H9 (cell line): Measurements from ENCODE around the gene TMEM61. TPM values are rescaled to one million over a fixed set of nuclear protein-coding genes. Genes with fewer than 3 reads are reported as not detected.

Source experiments
- DNase-seq: peaks from one replicate; pipeline ENCODE4 v3.0.0-alpha.2; 2017
- H2AFZ ChIP-seq: one replicate; pipeline ENCODE4 v1.6.1; 2013; ENCODE audit warnings: mild to moderate bottlenecking, low read length, control low read depth, moderate library complexity
- H2AK5ac ChIP-seq: 2 replicates; pipeline ENCODE4 v1.6.1; 2013; ENCODE audit warnings: low read length, control low read depth, mixed read lengths; ENCODE audit not compliant: insufficient read length
- H2BK120ac ChIP-seq: one replicate; pipeline ENCODE4 v1.6.1; 2013; ENCODE audit warnings: low read depth, mild to moderate bottlenecking, low read length, control low read depth, inconsistent platforms; ENCODE audit not compliant: poor library complexity, severe bottlenecking
- H2BK12ac ChIP-seq: 2 replicates; pipeline ENCODE4 v1.6.1; 2013; ENCODE audit warnings: low read length, control low read depth, mixed read lengths, low read depth; ENCODE audit not compliant: insufficient read length
- H2BK15ac ChIP-seq: 2 replicates; pipeline ENCODE4 v1.6.1; 2013; ENCODE audit warnings: low read depth, low read length, control low read depth
- H2BK20ac ChIP-seq: one replicate; pipeline ENCODE4 v1.6.1; 2013; ENCODE audit warnings: low read depth, mild to moderate bottlenecking, low read length, control low read depth, inconsistent platforms; ENCODE audit not compliant: poor library complexity, severe bottlenecking
- H2BK5ac ChIP-seq: 2 replicates; pipeline ENCODE4 v1.6.1; 2013; ENCODE audit warnings: low read length, control low read depth, mixed read lengths; ENCODE audit not compliant: insufficient read length
- H3K14ac ChIP-seq: 2 replicates; pipeline ENCODE4 v1.6.1; 2013; ENCODE audit warnings: low read length, control low read depth; ENCODE audit not compliant: insufficient read depth
- H3K18ac ChIP-seq: 2 replicates; pipeline ENCODE4 v1.6.1; 2013; ENCODE audit warnings: low read depth, mild to moderate bottlenecking, mixed read lengths, low read length, control low read depth; ENCODE audit not compliant: insufficient read length
- H3K23ac ChIP-seq: 2 replicates; pipeline ENCODE4 v1.6.1; 2013; ENCODE audit warnings: low read length, control low read depth, mixed read lengths, low read depth; ENCODE audit not compliant: insufficient read length
- H3K23me2 ChIP-seq: 2 replicates; pipeline ENCODE4 v1.6.1; 2013; ENCODE audit warnings: low read depth, mild to moderate bottlenecking, mixed read lengths, low read length, control low read depth; ENCODE audit not compliant: insufficient read length, poor library complexity, severe bottlenecking
- H3K27ac ChIP-seq: 2 replicates; pipeline ENCODE4 v1.5.1; 2013; ENCODE audit warnings: low read length, control low read depth, mixed read lengths, low read depth; ENCODE audit not compliant: insufficient read length
- H3K27me3 ChIP-seq: 2 replicates; pipeline ENCODE4 v1.6.1; 2013; ENCODE audit warnings: low read length, control low read depth, inconsistent platforms; ENCODE audit not compliant: insufficient read depth
- H3K4ac ChIP-seq: 2 replicates; pipeline ENCODE4 v1.6.1; 2013; ENCODE audit warnings: low read depth, mild to moderate bottlenecking, control low read depth, inconsistent platforms, low read length, moderate library complexity
- H3K4me1 ChIP-seq: 2 replicates; pipeline ENCODE4 v1.6.1; 2013; ENCODE audit warnings: low read length, control low read depth, inconsistent platforms; ENCODE audit not compliant: insufficient read depth
- H3K4me2 ChIP-seq: 2 replicates; pipeline ENCODE4 v1.6.1; 2013; ENCODE audit warnings: low read length, control low read depth, mixed read lengths; ENCODE audit not compliant: insufficient read length, insufficient read depth
- H3K56ac ChIP-seq: 2 replicates; pipeline ENCODE4 v1.6.1; 2013; ENCODE audit warnings: low read depth, mild to moderate bottlenecking, mixed read lengths, low read length, control low read depth; ENCODE audit not compliant: insufficient read length
- H3K79me1 ChIP-seq: 2 replicates; pipeline ENCODE4 v1.6.1; 2013; ENCODE audit warnings: low read depth, mild to moderate bottlenecking, moderate library complexity, low read length, control low read depth, inconsistent platforms; ENCODE audit not compliant: insufficient read depth, poor library complexity, severe bottlenecking
- H3K79me2 ChIP-seq: 2 replicates; pipeline ENCODE4 v1.6.1; 2013; ENCODE audit warnings: low read length, control low read depth, inconsistent platforms; ENCODE audit not compliant: insufficient read depth
- H3K9ac ChIP-seq: 2 replicates; pipeline ENCODE4 v1.6.1; 2013; ENCODE audit warnings: low read length, control low read depth, mixed read lengths; ENCODE audit not compliant: insufficient read length; ENCODE audit errors: extremely low read depth
- H3K9me3 ChIP-seq: one replicate; pipeline ENCODE4 v1.6.1; 2013; ENCODE audit warnings: low read depth, low read length, inconsistent platforms; ENCODE audit not compliant: control insufficient read depth
- H3T11ph ChIP-seq: one replicate; pipeline ENCODE4 v1.6.1; 2013; ENCODE audit warnings: mild to moderate bottlenecking, low read length, control low read depth, inconsistent platforms
- H4K20me1 ChIP-seq: one replicate; pipeline ENCODE4 v1.6.1; 2013; ENCODE audit not compliant: control insufficient read depth, insufficient read length, insufficient read depth
- H4K5ac ChIP-seq: 2 replicates; pipeline ENCODE4 v1.6.1; 2013; ENCODE audit warnings: low read depth, mild to moderate bottlenecking, mixed read lengths, low read length, control low read depth; ENCODE audit not compliant: insufficient read length
- H4K8ac ChIP-seq: replicated peaks from 2 replicates; pipeline ENCODE4 v1.6.1; 2013; ENCODE audit warnings: low read length, control low read depth, mixed read lengths, low read depth; ENCODE audit not compliant: insufficient read length
- H4K91ac ChIP-seq: 2 replicates; pipeline ENCODE4 v1.6.1; 2013; ENCODE audit warnings: low read depth, mild to moderate bottlenecking, moderate library complexity, mixed read lengths, low read length, control low read depth; ENCODE audit not compliant: insufficient read length
- H3K27ac Mint-ChIP-seq, 3 experiments: 2 replicates in 2 of 3; 3 replicates in 1 of 3; pipeline ENCODE4 v1.8.0; 2020 to 2021; ENCODE audit warnings: mixed read lengths in 3 of 3, mild to moderate bottlenecking in 1 of 3, moderate library complexity in 1 of 3
- H3K27me3 Mint-ChIP-seq: 2 replicates; pipeline ENCODE4 v1.8.0; 2021; ENCODE audit warnings: low read depth, mild to moderate bottlenecking, moderate library complexity, mixed read lengths
- H3K36me3 Mint-ChIP-seq, 3 experiments: 2 replicates in 2 of 3; 3 replicates in 1 of 3; pipeline ENCODE4 v1.8.0; 2020 to 2021; ENCODE audit warnings: low read depth in 3 of 3, mixed read lengths in 3 of 3; ENCODE audit not compliant: insufficient read depth in 1 of 3
- H3K4me1 Mint-ChIP-seq, 2 experiments: 2 replicates each; pipeline ENCODE4 v1.8.0; 2020; ENCODE audit warnings: mixed read lengths in 2 of 2
- H3K4me3 Mint-ChIP-seq, 2 experiments: 2 replicates in 1 of 2; 3 replicates in 1 of 2; pipeline ENCODE4 v1.8.0; 2020 to 2021; ENCODE audit warnings: mild to moderate bottlenecking in 2 of 2, mixed read lengths in 2 of 2, moderate library complexity in 1 of 2
- H3K9me3 Mint-ChIP-seq, 2 experiments: 2 replicates in 1 of 2; 3 replicates in 1 of 2; pipeline ENCODE4 v1.8.0; 2020; ENCODE audit warnings: mild to moderate bottlenecking in 2 of 2, mixed read lengths in 2 of 2, moderate library complexity in 1 of 2
- WGBS: extraction: QIAGEN DNeasy Blood & Tissue Kit; methylation state at CpG from one replicate; pipeline ENCODE4 v1.1.7; 2013; ENCODE audit warnings: missing lambda C conversion rate, low lambda C conversion rate, mixed read lengths; ENCODE audit not compliant: insufficient read length; ENCODE audit errors: extremely low coverage; 5-methylcytosine and 5-hydroxymethylcytosine counted together
- total RNA-seq: library from RNA; stranded (reverse); gene quantifications from 2 replicates; pipeline ENCODE4 v1.2.1, GENCODE V29; 2021
- TF ChIP-seq, protein P1 (sequence below): fragments of 200-600 bp; sonication (generic); conservative IDR thresholded peaks from 3 replicates; pipeline ENCODE4 v1.8.0; 2021; ENCODE audit warnings: antibody characterized with exemption, mild to moderate bottlenecking

Gene TMEM61
- total RNA-seq, 1 experiment from 2014 or later: 0.61 TPM

DNA sequence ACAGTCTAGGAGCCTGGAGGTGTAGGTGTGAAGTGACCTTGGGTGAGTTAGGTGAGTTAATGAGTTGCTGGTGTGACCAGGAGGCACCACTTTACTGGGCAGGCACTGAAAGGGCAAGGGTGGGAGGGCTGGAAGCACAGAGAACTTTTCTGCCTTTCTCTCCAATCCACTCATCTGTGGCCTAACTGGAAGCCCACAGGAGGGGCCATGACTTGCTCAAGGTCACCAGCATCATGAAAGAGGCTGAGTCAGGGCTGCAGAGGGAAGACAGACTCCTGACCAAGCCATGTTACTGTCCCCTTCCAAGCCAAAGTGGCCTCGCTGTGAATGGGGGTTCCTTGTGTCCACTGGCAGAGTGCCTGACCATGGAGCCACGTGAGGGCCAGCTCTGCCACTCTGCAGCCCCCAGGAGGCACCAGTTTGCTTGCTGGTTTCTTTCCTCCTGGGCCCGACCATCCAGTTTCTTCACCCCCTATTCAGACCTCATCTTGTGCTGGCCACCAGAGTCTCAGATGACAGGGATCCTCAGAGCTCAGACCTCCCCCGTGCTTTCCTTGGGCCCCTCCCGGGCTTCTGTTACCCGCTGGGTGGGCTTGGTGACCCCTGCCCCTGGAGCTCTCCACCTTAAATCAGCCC is 14.0 kb downstream of the TMEM61 start:
- Histone ChIP-seq H3K79me2 (no peaks in the 10 kb centered on the region), H4K8ac (no peak overlapping the region), H3K9ac (no peak overlapping the region), H3K23me2 (peaks cover 7% of the 10 kb centered on the region), H3K23ac (no peak overlapping the region), H2BK20ac (no peak overlapping the region), H2AFZ (no peak overlapping the region), H3T11ph (no peak overlapping the region), H2BK5ac (no peak overlapping the region), H3K14ac (no peak overlapping the region), H3K27me3 (peaks cover 12% of the 10 kb centered on the region; the same call in 1 of the 2 replicates), H2BK12ac (no peak overlapping the region), H3K79me1 (no peaks in the 10 kb centered on the region), H3K4me1 (peaks cover 14% of the 10 kb centered on the region; the same call in 1 of the 2 replicates), H3K56ac (no peak overlapping the region), H4K5ac (no peak overlapping the region), H3K4ac (no peak overlapping the region), H2BK120ac (no peak overlapping the region), H3K27ac (no peak overlapping the region), H3K18ac (no peak overlapping the region), H4K91ac (no peak overlapping the region), H2AK5ac (no peak overlapping the region), H4K20me1 (no peaks in the 10 kb centered on the region), H3K4me2 (peak overlapping the region; percentile 39), H3K9me3 (no peaks in the 10 kb centered on the region), H2BK15ac (no peak overlapping the region)
- peaks cover 45 to 47% of the 10 kb centered on the region in 2 experiments for H3K4me1 Mint-ChIP-seq
- DNase-seq: no peak
- TF ChIP-seq, protein P1, sequence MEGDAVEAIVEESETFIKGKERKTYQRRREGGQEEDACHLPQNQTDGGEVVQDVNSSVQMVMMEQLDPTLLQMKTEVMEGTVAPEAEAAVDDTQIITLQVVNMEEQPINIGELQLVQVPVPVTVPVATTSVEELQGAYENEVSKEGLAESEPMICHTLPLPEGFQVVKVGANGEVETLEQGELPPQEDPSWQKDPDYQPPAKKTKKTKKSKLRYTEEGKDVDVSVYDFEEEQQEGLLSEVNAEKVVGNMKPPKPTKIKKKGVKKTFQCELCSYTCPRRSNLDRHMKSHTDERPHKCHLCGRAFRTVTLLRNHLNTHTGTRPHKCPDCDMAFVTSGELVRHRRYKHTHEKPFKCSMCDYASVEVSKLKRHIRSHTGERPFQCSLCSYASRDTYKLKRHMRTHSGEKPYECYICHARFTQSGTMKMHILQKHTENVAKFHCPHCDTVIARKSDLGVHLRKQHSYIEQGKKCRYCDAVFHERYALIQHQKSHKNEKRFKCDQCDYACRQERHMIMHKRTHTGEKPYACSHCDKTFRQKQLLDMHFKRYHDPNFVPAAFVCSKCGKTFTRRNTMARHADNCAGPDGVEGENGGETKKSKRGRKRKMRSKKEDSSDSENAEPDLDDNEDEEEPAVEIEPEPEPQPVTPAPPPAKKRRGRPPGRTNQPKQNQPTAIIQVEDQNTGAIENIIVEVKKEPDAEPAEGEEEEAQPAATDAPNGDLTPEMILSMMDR: no peak
- no CpG with 5 or more reads among the region's 6 CpGs for WGBS
- no peaks in the 10 kb centered on the region for H3K36me3 Mint-ChIP-seq
- H3K27ac Mint-ChIP-seq: peak overlapping the region in 2 of 3 experiments; percentile 4 to 34; a peak in 3 of 7 replicates
- H3K9me3 Mint-ChIP-seq: no peaks in the 10 kb centered on the region; a peak in 1 of 5 replicates
- H3K27me3 Mint-ChIP-seq: peaks cover 47% of the 10 kb centered on the region
- H3K4me3 Mint-ChIP-seq: peak overlapping the region in 1 of 2 experiments; percentile 40; a peak in 2 of 5 replicates
